Measurements from ENCODE around the gene PDXK. TPM values are rescaled to one million over a fixed set of nuclear protein-coding genes. Genes with fewer than 3 reads are reported as not detected.

PDXK gene
- polyA plus RNA-seq, 1 of the 3 experiments (the other 2 are of a cell fraction): 85.7 TPM

DNA sequence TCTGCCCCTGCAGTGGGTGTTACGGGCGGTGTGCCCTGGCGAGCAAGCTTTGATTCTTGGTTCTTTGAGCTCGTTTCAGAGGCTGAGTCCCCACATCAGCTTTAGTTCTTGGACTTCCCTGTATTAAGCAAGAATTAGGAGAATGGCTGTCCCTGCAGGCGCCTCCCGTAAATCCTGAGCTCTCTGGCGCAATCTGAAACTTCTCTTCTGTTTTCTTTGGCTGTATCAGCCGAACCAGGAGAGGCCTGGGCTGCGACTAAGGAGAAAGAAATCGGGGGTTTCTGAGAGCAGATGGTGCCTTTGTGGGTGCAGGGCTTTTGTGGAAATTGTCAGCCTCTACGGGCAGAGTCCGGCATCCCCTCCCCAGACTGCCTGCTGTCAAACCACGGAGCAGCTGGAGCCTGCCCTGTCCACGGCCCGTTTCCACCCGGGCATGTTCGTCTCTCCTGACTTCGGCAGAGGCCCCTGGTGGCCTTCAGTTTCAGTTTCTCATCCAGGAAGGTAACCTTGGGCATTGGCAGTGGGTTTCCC, 39.2 kb downstream of the PDXK start:
- H3K9me3 ChIP-seq: no peaks in the 10 kb centered on the region
- no peaks in the 10 kb centered on the region for H4K20me1 ChIP-seq (ENCODE audit: insufficient read depth)
- no peaks in the 10 kb centered on the region for H3K79me2 ChIP-seq (ENCODE audit: insufficient read depth)
- DNase-seq: no peak
- peaks cover 0 to 65% of the 10 kb centered on the region in 2 experiments for H3K36me3 ChIP-seq (replicated peaks in 1 of 2; ENCODE audit: control insufficient read depth in 1 of 2, insufficient read depth in 2 of 2, low read length in 1 of 2)
- H3K4me3 ChIP-seq (ENCODE audit: low read depth in 2 of 2, low read length in 1 of 2): no peak overlapping the region
- WGBS (ENCODE audit: low lambda C conversion rate): 84% methylated on average over 17 of the region's 18 CpGs
- H3K9me2 ChIP-seq: no peaks in the 10 kb centered on the region
- H2AFZ ChIP-seq (ENCODE audit: low read depth): no peak overlapping the region
- no peaks in the 10 kb centered on the region for H3K27me3 ChIP-seq (ENCODE audit: insufficient read depth)
- ChIA-PET CTCF (interaction anchor here (1.2 kb wide), 1 partner anchor 13 kb away, joined by 3 read pairs; no protein-coding TSS in a partner anchor), POLR2A (no interaction called here)
- H3K27ac ChIP-seq (ENCODE audit: low read depth in 2 of 2, low read length in 1 of 2): no peak overlapping the region
- no peak overlapping the region for H3K4me2 ChIP-seq
- H3K4me1 ChIP-seq (ENCODE audit: control insufficient read depth in 1 of 2, insufficient read depth in 2 of 2, low read depth in 1 of 2, low read length in 1 of 2): no peaks in the 10 kb centered on the region
- TF ChIP-seq SIN3A (IDR thresholded peaks at IDR 0.05; ENCODE audit: borderline replicate concordance, low read depth, low read length): no peak
- H3K9ac ChIP-seq: no peak overlapping the region
- H3F3A ChIP-seq (replicated peaks; ENCODE audit: insufficient read depth): no peaks in the 10 kb centered on the region

DNA sequence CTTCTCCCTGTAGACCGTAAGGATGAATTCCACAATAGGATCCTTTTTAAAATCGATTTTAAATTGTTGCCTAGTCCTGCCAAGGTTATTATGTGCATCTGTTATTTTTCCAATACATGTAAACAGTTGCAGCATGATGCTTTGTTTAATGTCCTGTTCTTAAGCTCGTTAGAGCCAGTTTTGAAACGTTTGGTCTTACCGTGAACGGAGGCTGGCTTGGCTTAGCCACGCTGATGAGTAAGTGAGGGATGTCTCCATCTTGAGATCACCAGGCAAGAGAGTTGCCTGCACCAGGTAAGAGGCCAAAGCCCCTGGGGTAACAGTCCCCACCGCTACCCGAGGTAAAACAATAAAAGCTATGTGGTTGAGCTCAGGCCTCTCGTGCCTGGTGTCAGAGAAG, 39.9 kb downstream of the PDXK start:
- no peak for DNase-seq
- no peaks in the 10 kb centered on the region for H3K4me1 ChIP-seq (ENCODE audit: control insufficient read depth in 1 of 2, insufficient read depth in 2 of 2, low read depth in 1 of 2, low read length in 1 of 2)
- H3K4me2 ChIP-seq: no peak overlapping the region
- ChIA-PET CTCF (interaction anchor here (1.0 kb wide), 1 partner anchor 13 kb away, joined by 3 read pairs; no protein-coding TSS in a partner anchor), POLR2A (no interaction called here)
- no peak overlapping the region for H3K4me3 ChIP-seq (ENCODE audit: low read depth in 2 of 2, low read length in 1 of 2)
- no peak overlapping the region for H3K9ac ChIP-seq
- no peak overlapping the region for H2AFZ ChIP-seq (ENCODE audit: low read depth)
- no peaks in the 10 kb centered on the region for H3K79me2 ChIP-seq (ENCODE audit: insufficient read depth)
- no peaks in the 10 kb centered on the region for H3F3A ChIP-seq (replicated peaks; ENCODE audit: insufficient read depth)
- no peaks in the 10 kb centered on the region for H4K20me1 ChIP-seq (ENCODE audit: insufficient read depth)
- H3K27me3 ChIP-seq (ENCODE audit: insufficient read depth): no peaks in the 10 kb centered on the region
- no peaks in the 10 kb centered on the region for H3K9me2 ChIP-seq
- H3K36me3 ChIP-seq (replicated peaks in 1 of 2; ENCODE audit: control insufficient read depth in 1 of 2, insufficient read depth in 2 of 2, low read length in 1 of 2): peaks cover 0 to 60% of the 10 kb centered on the region in 2 experiments
- H3K9me3 ChIP-seq: no peaks in the 10 kb centered on the region
- no peak overlapping the region for H3K27ac ChIP-seq (ENCODE audit: low read depth in 2 of 2, low read length in 1 of 2)
- TF ChIP-seq YY1 (IDR thresholded peaks at IDR 0.05; ENCODE audit: low read depth): no peak
- TF ChIP-seq TAF1 (IDR thresholded peaks at IDR 0.05; ENCODE audit: borderline replicate concordance, low read depth, low read length): no peak
- TF ChIP-seq MXI1 (IDR thresholded peaks at IDR 0.05; ENCODE audit: low read depth, low read length): no peak
- TF ChIP-seq, protein P1, sequence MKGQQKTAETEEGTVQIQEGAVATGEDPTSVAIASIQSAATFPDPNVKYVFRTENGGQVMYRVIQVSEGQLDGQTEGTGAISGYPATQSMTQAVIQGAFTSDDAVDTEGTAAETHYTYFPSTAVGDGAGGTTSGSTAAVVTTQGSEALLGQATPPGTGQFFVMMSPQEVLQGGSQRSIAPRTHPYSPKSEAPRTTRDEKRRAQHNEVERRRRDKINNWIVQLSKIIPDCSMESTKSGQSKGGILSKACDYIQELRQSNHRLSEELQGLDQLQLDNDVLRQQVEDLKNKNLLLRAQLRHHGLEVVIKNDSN (IDR thresholded peaks at IDR 0.05; ENCODE audit: borderline replicate concordance, low read depth): no peak
- no peak for TF ChIP-seq GABPA (IDR thresholded peaks at IDR 0.05; ENCODE audit: low read depth)
- TF ChIP-seq MAX (IDR thresholded peaks at IDR 0.05; ENCODE audit: low read depth): no peak
- TF ChIP-seq EP300 (IDR thresholded peaks at IDR 0.05; ENCODE audit: borderline replicate concordance in 1 of 2, low read depth in 1 of 2, low read length in 1 of 2): no peak
- WGBS (ENCODE audit: low lambda C conversion rate): 80% methylated on average over 10 of the region's 10 CpGs

- no peaks in the 10 kb centered on the region for H3K79me2 ChIP-seq (ENCODE audit: insufficient read depth)
- H3K36me3 ChIP-seq (replicated peaks in 1 of 2; ENCODE audit: control insufficient read depth in 1 of 2, insufficient read depth in 2 of 2, low read length in 1 of 2): peaks cover 0 to 52% of the 10 kb centered on the region in 2 experiments
- DNase-seq: no peak
- no peaks in the 10 kb centered on the region for H4K20me1 ChIP-seq (ENCODE audit: insufficient read depth)
- no peaks in the 10 kb centered on the region for H3K9me3 ChIP-seq
- no peak overlapping the region for H3K27ac ChIP-seq (ENCODE audit: low read depth in 2 of 2, low read length in 1 of 2)
- no peak overlapping the region for H2AFZ ChIP-seq (ENCODE audit: low read depth)
- no peaks in the 10 kb centered on the region for H3K27me3 ChIP-seq (ENCODE audit: insufficient read depth)
- no peak overlapping the region for H3K4me3 ChIP-seq (ENCODE audit: low read depth in 2 of 2, low read length in 1 of 2)
- no peak for TF ChIP-seq FOXM1 (IDR thresholded peaks at IDR 0.05; ENCODE audit: low read depth)
- TF ChIP-seq MAX (IDR thresholded peaks at IDR 0.05; ENCODE audit: low read depth): no peak
- no peaks in the 10 kb centered on the region; a peak in 1 of 4 replicates for H3K4me1 ChIP-seq (ENCODE audit: control insufficient read depth in 1 of 2, insufficient read depth in 2 of 2, low read depth in 1 of 2, low read length in 1 of 2)
- POLR2A ChIA-PET: no interaction called here
- no peak overlapping the region for H3K4me2 ChIP-seq
- no peak overlapping the region for H3K9ac ChIP-seq
- CTCF ChIA-PET: interaction anchor here (1.0 kb wide), 1 partner anchor 12 kb away, joined by 3 read pairs; no protein-coding TSS in a partner anchor
- WGBS (ENCODE audit: low lambda C conversion rate): 96% methylated on average over 15 of the region's 19 CpGs
- no peaks in the 10 kb centered on the region for H3K9me2 ChIP-seq
- no peaks in the 10 kb centered on the region for H3F3A ChIP-seq (replicated peaks; ENCODE audit: insufficient read depth)
Observed at GRCh38 chr21:43759651-43760050, 40.7 kb downstream of the PDXK start.

Measured in SK-N-SH (cell line).